ENCODE data around the gene EXPH5.

DNA sequence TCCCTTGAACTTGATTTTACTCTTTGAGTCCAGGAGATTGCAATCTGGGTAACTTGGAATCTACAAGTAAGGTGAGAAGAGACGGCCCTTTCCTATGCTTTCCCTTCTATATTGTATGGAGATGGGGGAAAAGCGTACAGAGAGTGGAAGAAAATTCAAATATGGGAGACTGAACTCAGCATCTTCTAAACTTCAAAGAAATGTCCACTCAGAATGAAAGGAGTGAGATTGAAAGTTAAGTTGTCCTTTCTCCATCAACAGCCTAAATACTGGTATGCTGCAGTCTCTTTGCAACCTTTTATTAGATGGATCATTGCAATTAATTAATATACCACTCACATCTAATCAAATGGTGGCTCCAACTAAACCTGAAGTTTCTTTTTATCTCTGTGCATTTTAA lies 6.4 kb upstream of the EXPH5 start:
- TF ChIP-seq, protein P1, sequence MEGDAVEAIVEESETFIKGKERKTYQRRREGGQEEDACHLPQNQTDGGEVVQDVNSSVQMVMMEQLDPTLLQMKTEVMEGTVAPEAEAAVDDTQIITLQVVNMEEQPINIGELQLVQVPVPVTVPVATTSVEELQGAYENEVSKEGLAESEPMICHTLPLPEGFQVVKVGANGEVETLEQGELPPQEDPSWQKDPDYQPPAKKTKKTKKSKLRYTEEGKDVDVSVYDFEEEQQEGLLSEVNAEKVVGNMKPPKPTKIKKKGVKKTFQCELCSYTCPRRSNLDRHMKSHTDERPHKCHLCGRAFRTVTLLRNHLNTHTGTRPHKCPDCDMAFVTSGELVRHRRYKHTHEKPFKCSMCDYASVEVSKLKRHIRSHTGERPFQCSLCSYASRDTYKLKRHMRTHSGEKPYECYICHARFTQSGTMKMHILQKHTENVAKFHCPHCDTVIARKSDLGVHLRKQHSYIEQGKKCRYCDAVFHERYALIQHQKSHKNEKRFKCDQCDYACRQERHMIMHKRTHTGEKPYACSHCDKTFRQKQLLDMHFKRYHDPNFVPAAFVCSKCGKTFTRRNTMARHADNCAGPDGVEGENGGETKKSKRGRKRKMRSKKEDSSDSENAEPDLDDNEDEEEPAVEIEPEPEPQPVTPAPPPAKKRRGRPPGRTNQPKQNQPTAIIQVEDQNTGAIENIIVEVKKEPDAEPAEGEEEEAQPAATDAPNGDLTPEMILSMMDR (IDR thresholded peaks at IDR 0.05), result no peak
- no peak for TF ChIP-seq POLR2A (IDR thresholded peaks at IDR 0.05)

Data from Peyer's patch (tissue), 4 donors.